Liver (tissue), 3 donors: ENCODE data around the gene CERT1.

Experiments
- NR2F2 ChIP-seq: IDR thresholded peaks from 2 replicates; pipeline ENCODE4 v1.6.1; 2016; ENCODE audit warnings: antibody characterized with exemption
- SP1 ChIP-seq: IDR thresholded peaks from 2 replicates; pipeline ENCODE4 v1.6.1; 2018; ENCODE audit warnings: antibody characterized with exemption, mild to moderate bottlenecking
- TF ChIP-seq, protein P1 (sequence below): fragments of 150-350 bp; IDR thresholded peaks from 2 replicates; pipeline ENCODE4 v1.5.1; 2017; ENCODE audit warnings: improper control_type of control experiment, low read depth, low read length; ENCODE audit not compliant: missing input control
- TF ChIP-seq, protein P2 (sequence below): IDR thresholded peaks from 2 replicates; pipeline ENCODE4 v1.6.1; 2016; ENCODE audit warnings: antibody characterized with exemption, mild to moderate bottlenecking
- donor health status: healthy.
- donor health status: healthy.

GRCh38 chr5:75435096-75435495 is 76.3 kb downstream of the CERT1 start:
- TF ChIP-seq, protein P1, sequence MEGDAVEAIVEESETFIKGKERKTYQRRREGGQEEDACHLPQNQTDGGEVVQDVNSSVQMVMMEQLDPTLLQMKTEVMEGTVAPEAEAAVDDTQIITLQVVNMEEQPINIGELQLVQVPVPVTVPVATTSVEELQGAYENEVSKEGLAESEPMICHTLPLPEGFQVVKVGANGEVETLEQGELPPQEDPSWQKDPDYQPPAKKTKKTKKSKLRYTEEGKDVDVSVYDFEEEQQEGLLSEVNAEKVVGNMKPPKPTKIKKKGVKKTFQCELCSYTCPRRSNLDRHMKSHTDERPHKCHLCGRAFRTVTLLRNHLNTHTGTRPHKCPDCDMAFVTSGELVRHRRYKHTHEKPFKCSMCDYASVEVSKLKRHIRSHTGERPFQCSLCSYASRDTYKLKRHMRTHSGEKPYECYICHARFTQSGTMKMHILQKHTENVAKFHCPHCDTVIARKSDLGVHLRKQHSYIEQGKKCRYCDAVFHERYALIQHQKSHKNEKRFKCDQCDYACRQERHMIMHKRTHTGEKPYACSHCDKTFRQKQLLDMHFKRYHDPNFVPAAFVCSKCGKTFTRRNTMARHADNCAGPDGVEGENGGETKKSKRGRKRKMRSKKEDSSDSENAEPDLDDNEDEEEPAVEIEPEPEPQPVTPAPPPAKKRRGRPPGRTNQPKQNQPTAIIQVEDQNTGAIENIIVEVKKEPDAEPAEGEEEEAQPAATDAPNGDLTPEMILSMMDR: no peak
- TF ChIP-seq, protein P2, sequence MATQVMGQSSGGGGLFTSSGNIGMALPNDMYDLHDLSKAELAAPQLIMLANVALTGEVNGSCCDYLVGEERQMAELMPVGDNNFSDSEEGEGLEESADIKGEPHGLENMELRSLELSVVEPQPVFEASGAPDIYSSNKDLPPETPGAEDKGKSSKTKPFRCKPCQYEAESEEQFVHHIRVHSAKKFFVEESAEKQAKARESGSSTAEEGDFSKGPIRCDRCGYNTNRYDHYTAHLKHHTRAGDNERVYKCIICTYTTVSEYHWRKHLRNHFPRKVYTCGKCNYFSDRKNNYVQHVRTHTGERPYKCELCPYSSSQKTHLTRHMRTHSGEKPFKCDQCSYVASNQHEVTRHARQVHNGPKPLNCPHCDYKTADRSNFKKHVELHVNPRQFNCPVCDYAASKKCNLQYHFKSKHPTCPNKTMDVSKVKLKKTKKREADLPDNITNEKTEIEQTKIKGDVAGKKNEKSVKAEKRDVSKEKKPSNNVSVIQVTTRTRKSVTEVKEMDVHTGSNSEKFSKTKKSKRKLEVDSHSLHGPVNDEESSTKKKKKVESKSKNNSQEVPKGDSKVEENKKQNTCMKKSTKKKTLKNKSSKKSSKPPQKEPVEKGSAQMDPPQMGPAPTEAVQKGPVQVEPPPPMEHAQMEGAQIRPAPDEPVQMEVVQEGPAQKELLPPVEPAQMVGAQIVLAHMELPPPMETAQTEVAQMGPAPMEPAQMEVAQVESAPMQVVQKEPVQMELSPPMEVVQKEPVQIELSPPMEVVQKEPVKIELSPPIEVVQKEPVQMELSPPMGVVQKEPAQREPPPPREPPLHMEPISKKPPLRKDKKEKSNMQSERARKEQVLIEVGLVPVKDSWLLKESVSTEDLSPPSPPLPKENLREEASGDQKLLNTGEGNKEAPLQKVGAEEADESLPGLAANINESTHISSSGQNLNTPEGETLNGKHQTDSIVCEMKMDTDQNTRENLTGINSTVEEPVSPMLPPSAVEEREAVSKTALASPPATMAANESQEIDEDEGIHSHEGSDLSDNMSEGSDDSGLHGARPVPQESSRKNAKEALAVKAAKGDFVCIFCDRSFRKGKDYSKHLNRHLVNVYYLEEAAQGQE: no peak
- TF ChIP-seq NR2F2: no peak
- no peak for TF ChIP-seq SP1
